Measurements from ENCODE around the gene ZFC3H1. TPM values are rescaled to one million over a fixed set of nuclear protein-coding genes. Genes with fewer than 3 reads are reported as not detected.

Gene ZFC3H1
- total and polyA plus RNA-seq, 2 of the 8 experiments (the other 6 are each of a cell fraction or from before 2014, with no cell fraction given): 20.0 to 32.4 TPM

- no peaks in the 10 kb centered on the region for H3K27me3 ChIP-seq (replicated peaks in 1 of 4; ENCODE audit: control insufficient read depth in 3 of 4, extremely low read depth in 1 of 4, insufficient read depth in 3 of 4, low read length in 3 of 4)
- H3K36me3 ChIP-seq (ENCODE audit: control insufficient read depth in 2 of 4, insufficient read depth in 4 of 4, low read length in 3 of 4): peaks cover 8 to 63% (median 28%) of the 10 kb centered on the region in 4 experiments; a peak in 7 of 8 replicates
- no peak overlapping the region for H2AK5ac ChIP-seq (ENCODE audit: low read depth, low read length)
- H3K4me3 ChIP-seq (ENCODE audit: extremely low read depth in 1 of 4, insufficient read depth in 2 of 4, low read depth in 3 of 4, low read length in 4 of 4): no peak overlapping the region
- no peak overlapping the region; the same call in 1 of the 2 replicates for H4K8ac ChIP-seq (ENCODE audit: extremely low read depth, insufficient read depth, low read length)
- no peak overlapping the region for H2BK120ac ChIP-seq (replicated peaks; ENCODE audit: low read depth, low read length)
- H2BK15ac ChIP-seq (ENCODE audit: low read length): no peak overlapping the region
- DNase-seq (ENCODE audit: low read depth in 1 of 2, low spot score in 2 of 2): no peak
- no peak overlapping the region for H3K27ac ChIP-seq (ENCODE audit: low read depth, low read length)
- H2BK20ac ChIP-seq (ENCODE audit: low read length): no peak overlapping the region
- peaks cover 0 to 2% of the 10 kb centered on the region in 2 experiments for H4K20me1 ChIP-seq (replicated peaks in 1 of 2; ENCODE audit: control insufficient read depth in 1 of 2, insufficient read depth in 2 of 2, low read length in 2 of 2)
- no peaks in the 10 kb centered on the region; a peak in 1 of 4 replicates for H3K9me3 ChIP-seq (ENCODE audit: insufficient read depth in 2 of 2, low read depth in 1 of 2, low read length in 1 of 2)
- no peak overlapping the region for H2BK12ac ChIP-seq (ENCODE audit: low read depth, low read length)
- no peak overlapping the region for H2BK5ac ChIP-seq (ENCODE audit: low read depth, low read length)
- no peak overlapping the region for H3K18ac ChIP-seq (ENCODE audit: extremely low read depth, low read length)
- TF ChIP-seq YY1 (IDR thresholded peaks at IDR 0.05; ENCODE audit: low read depth, low read length) (no peak), CREB1 (IDR thresholded peaks at IDR 0.05) (no peak), POLR2A (IDR thresholded peaks at IDR 0.05; ENCODE audit: control extremely low read depth in 1 of 2, low read depth in 2 of 2, low read length in 2 of 2) (no peak)
- TF ChIP-seq, protein P1, sequence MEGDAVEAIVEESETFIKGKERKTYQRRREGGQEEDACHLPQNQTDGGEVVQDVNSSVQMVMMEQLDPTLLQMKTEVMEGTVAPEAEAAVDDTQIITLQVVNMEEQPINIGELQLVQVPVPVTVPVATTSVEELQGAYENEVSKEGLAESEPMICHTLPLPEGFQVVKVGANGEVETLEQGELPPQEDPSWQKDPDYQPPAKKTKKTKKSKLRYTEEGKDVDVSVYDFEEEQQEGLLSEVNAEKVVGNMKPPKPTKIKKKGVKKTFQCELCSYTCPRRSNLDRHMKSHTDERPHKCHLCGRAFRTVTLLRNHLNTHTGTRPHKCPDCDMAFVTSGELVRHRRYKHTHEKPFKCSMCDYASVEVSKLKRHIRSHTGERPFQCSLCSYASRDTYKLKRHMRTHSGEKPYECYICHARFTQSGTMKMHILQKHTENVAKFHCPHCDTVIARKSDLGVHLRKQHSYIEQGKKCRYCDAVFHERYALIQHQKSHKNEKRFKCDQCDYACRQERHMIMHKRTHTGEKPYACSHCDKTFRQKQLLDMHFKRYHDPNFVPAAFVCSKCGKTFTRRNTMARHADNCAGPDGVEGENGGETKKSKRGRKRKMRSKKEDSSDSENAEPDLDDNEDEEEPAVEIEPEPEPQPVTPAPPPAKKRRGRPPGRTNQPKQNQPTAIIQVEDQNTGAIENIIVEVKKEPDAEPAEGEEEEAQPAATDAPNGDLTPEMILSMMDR (IDR thresholded peaks at IDR 0.05; ENCODE audit: control extremely low read depth in 1 of 3, insufficient read depth in 1 of 3, low read depth in 1 of 3, low read length in 3 of 3): no peak
- H3K23me2 ChIP-seq (ENCODE audit: low read depth, low read length): no peaks in the 10 kb centered on the region; the same call in 1 of the 2 replicates
- H3K56ac ChIP-seq (replicated peaks; ENCODE audit: insufficient read length, low read depth, low read length): no peak overlapping the region
- no peak overlapping the region for H3K4ac ChIP-seq (replicated peaks; ENCODE audit: insufficient read length, low read depth, low read length)
- H4K91ac ChIP-seq (replicated peaks; ENCODE audit: insufficient read length, low read length): no peak overlapping the region
- FAIRE-seq: no peak
- CTCF ChIA-PET (ENCODE audit: partially characterized antibody): interaction anchor here (0.6 kb wide), 1 partner anchor 20 kb away, joined by 3 read pairs; no protein-coding TSS in a partner anchor
- H3K14ac ChIP-seq (ENCODE audit: insufficient read length): no peak overlapping the region
- 91% methylated on average over 3 of the region's 3 CpGs; no CpG with 5 or more reads in 1 of the 2 experiments for WGBS, 2 experiments (ENCODE audit: extremely low coverage in 1 of 2, insufficient coverage in 1 of 2, insufficient read length in 1 of 2, insufficient replicate concordance in 2 of 2, low coverage in 1 of 2, low lambda C conversion rate in 2 of 2, missing lambda C conversion rate in 1 of 2)
- no peak overlapping the region for H3K4me2 ChIP-seq (ENCODE audit: insufficient read depth in 1 of 2, low read depth in 2 of 2, low read length in 2 of 2)
- peaks cover 0 to 76% of the 10 kb centered on the region in 2 experiments; a peak in 2 of 4 replicates for H3K79me2 ChIP-seq (ENCODE audit: control insufficient read depth in 1 of 2, insufficient read depth in 2 of 2, low read length in 2 of 2)
- POLR2A ChIA-PET (ENCODE audit: partially characterized antibody): no interaction called here
- H3K23ac ChIP-seq (ENCODE audit: insufficient read length): no peak overlapping the region
- no peak overlapping the region for H4K5ac ChIP-seq (ENCODE audit: insufficient read length, low read depth, low read length)
- no peak overlapping the region for H2AFZ ChIP-seq (ENCODE audit: low read length)
- no peaks in the 10 kb centered on the region for H3K79me1 ChIP-seq (ENCODE audit: low read depth, low read length)
- H3K4me1 ChIP-seq (replicated peaks in 1 of 4; ENCODE audit: control insufficient read depth in 3 of 4, insufficient read depth in 4 of 4, low read length in 3 of 4): no peaks in the 10 kb centered on the region; a peak in 1 of 7 replicates
- no peak overlapping the region for H3K9ac ChIP-seq (replicated peaks in 1 of 4; ENCODE audit: extremely low read depth in 1 of 4, low read depth in 3 of 4, low read length in 3 of 4)
Observed at GRCh38 chr12:71656740-71657139, 6.9 kb downstream of the ZFC3H1 start.

Measured in H1 (cell line).